ENCODE results near the gene KIF5B. TPM values are rescaled to one million over a fixed set of nuclear protein-coding genes. Genes with fewer than 3 reads are reported as not detected.

KIF5B gene
- total RNA-seq, 1 donor from 2014 or later: 103 TPM

DNA sequence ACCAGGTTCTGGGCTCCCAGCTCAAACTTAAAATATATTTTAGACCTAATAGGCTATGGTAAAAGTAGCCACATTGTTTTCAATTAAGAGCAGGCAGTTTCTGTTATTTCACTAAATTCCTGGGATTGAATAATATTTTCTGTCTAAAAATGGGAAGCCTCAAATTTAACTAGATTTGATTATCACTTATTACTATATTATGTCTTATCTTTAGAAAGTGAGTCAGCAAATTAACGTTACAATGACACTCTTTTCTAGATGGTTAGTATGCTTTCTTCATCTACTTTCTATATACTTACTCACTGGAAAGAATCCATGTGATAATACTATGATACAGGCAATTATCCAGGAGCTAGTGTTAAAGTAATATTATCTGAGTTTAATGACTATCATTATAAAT is 27.5 kb downstream of the KIF5B start:
- Mint-ChIP-seq H3K4me1 (ENCODE audit: unreplicated experiment) (no peaks in the 10 kb centered on the region), H3K36me3 (ENCODE audit: unreplicated experiment) (peaks cover 60% of the 10 kb centered on the region), H3K27me3 (ENCODE audit: unreplicated experiment) (no peaks in the 10 kb centered on the region), H3K9me3 (ENCODE audit: unreplicated experiment) (no peaks in the 10 kb centered on the region), H3K4me3 (ENCODE audit: unreplicated experiment) (no peak overlapping the region), H3K27ac (ENCODE audit: unreplicated experiment) (no peak overlapping the region)
- DNase-seq (ENCODE audit: extremely low spot score, unreplicated experiment): no peak
- TF ChIP-seq, protein P1, sequence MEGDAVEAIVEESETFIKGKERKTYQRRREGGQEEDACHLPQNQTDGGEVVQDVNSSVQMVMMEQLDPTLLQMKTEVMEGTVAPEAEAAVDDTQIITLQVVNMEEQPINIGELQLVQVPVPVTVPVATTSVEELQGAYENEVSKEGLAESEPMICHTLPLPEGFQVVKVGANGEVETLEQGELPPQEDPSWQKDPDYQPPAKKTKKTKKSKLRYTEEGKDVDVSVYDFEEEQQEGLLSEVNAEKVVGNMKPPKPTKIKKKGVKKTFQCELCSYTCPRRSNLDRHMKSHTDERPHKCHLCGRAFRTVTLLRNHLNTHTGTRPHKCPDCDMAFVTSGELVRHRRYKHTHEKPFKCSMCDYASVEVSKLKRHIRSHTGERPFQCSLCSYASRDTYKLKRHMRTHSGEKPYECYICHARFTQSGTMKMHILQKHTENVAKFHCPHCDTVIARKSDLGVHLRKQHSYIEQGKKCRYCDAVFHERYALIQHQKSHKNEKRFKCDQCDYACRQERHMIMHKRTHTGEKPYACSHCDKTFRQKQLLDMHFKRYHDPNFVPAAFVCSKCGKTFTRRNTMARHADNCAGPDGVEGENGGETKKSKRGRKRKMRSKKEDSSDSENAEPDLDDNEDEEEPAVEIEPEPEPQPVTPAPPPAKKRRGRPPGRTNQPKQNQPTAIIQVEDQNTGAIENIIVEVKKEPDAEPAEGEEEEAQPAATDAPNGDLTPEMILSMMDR (IDR thresholded peaks at IDR 0.05): no peak

DNA sequence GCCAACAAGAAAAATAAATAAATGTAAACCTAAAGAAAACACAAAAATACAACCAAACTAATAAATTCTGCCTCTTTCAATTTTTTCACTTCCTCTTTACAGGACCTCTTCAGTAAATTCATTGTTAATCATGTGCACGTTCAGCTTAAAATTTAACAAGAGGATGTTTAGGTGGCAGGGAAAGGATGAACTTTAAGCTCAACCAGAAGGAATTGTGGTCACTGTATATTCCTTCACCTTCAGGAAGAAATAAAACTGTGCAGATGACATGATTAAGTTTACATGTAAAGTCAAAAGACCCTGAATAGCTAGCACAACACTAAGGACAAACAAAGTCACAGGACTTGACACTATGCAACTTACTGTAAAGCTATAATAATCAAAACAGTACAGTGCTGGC is 33.0 kb downstream of the KIF5B start:
- Mint-ChIP-seq H3K9me3 (ENCODE audit: unreplicated experiment) (no peaks in the 10 kb centered on the region), H3K4me1 (ENCODE audit: unreplicated experiment) (peaks cover 2% of the 10 kb centered on the region), H3K27ac (ENCODE audit: unreplicated experiment) (peak overlapping the region; percentile 76), H3K4me3 (ENCODE audit: unreplicated experiment) (no peak overlapping the region), H3K36me3 (ENCODE audit: unreplicated experiment) (peaks cover 54% of the 10 kb centered on the region), H3K27me3 (ENCODE audit: unreplicated experiment) (no peaks in the 10 kb centered on the region)
- no peak for DNase-seq (ENCODE audit: extremely low spot score, unreplicated experiment)
- TF ChIP-seq, protein P1 (IDR thresholded peaks at IDR 0.05): no peak

DNA sequence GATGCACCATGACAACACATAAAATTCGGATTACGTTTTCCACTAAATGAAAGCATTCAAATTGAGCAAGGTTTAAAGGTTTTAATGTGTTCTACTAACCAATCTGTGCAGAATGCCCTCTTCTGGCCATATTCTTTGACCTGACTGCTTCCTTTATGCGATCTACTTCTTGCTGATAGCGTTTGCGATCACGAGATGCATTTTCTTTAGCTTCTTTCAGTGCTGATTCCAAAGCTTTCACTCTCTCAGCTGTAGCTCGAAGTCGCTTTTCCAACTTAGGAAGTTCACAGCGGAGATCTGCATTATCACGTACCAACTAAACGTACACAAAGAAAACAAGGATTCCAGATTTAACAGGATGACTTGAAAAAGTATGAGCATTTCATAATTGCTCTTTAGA is 39.2 kb downstream of the KIF5B start:
- Mint-ChIP-seq H3K36me3 (ENCODE audit: unreplicated experiment) (peaks cover 56% of the 10 kb centered on the region), H3K4me3 (ENCODE audit: unreplicated experiment) (no peak overlapping the region), H3K27me3 (ENCODE audit: unreplicated experiment) (no peaks in the 10 kb centered on the region), H3K27ac (ENCODE audit: unreplicated experiment) (no peak overlapping the region), H3K9me3 (ENCODE audit: unreplicated experiment) (no peaks in the 10 kb centered on the region), H3K4me1 (ENCODE audit: unreplicated experiment) (no peaks in the 10 kb centered on the region)
- TF ChIP-seq, protein P1 (IDR thresholded peaks at IDR 0.05): peak; percentile 18
- no peak for DNase-seq (ENCODE audit: extremely low spot score, unreplicated experiment)

DNA sequence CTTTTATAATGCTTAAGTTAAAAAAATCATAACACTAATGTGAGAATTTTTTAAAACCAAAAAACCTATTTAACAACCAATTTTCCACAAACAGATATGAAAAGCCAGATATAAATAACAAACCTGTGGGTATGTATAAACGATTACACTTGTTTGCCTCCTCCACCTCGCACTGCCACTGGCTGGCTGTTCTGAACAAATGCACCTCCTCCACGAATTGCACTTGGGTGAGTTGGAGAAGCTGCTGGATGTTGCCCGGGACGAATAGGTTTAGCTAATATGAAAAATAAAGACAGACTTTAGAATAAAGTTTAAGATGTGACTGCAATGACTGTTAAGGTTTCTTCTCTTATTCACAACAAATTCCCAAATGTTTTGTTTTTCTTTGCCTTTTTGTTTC is 40.8 kb downstream of the KIF5B start:
- Mint-ChIP-seq H3K27ac (ENCODE audit: unreplicated experiment) (no peak overlapping the region), H3K4me3 (ENCODE audit: unreplicated experiment) (no peak overlapping the region), H3K9me3 (ENCODE audit: unreplicated experiment) (no peaks in the 10 kb centered on the region), H3K4me1 (ENCODE audit: unreplicated experiment) (no peaks in the 10 kb centered on the region), H3K27me3 (ENCODE audit: unreplicated experiment) (no peaks in the 10 kb centered on the region), H3K36me3 (ENCODE audit: unreplicated experiment) (peaks cover 59% of the 10 kb centered on the region)
- TF ChIP-seq, protein P1 (IDR thresholded peaks at IDR 0.05): no peak
- DNase-seq (ENCODE audit: extremely low spot score, unreplicated experiment): no peak

DNA sequence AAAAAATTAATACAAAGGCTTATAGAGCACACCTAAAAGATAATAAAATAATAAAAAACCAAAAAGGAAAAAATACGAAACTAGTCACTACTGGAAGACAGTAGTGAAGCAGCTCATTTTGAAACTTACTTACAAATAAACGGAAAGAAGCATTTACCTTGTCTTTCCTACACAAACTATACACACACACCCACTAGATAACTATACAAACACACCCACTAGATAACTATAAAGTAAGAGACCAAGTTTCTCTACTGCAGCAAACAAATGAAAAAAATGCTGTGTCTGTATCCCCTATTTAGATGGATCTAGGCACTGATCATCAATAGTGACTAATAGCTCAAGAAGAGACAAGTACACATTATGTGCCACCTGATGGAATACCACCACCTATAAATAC is 49.2 kb downstream of the KIF5B start:
- Mint-ChIP-seq H3K27ac (ENCODE audit: unreplicated experiment) (no peak overlapping the region), H3K27me3 (ENCODE audit: unreplicated experiment) (no peaks in the 10 kb centered on the region)
- no peak for DNase-seq (ENCODE audit: extremely low spot score, unreplicated experiment)

More for the DNA sequence above, 49.2 kb downstream of the KIF5B start:
- Mint-ChIP-seq H3K4me3 (ENCODE audit: unreplicated experiment) (no peak overlapping the region), H3K4me1 (ENCODE audit: unreplicated experiment) (peaks cover 2% of the 10 kb centered on the region), H3K36me3 (ENCODE audit: unreplicated experiment) (peaks cover 32% of the 10 kb centered on the region), H3K9me3 (ENCODE audit: unreplicated experiment) (no peaks in the 10 kb centered on the region)
- TF ChIP-seq, protein P1 (IDR thresholded peaks at IDR 0.05): no peak
